GM10266 (cell line): Measurements from ENCODE around the gene KSR2.

Experiments
- DNase-seq: peaks from one replicate; pipeline ENCODE4 v3.0.0; 2012; ENCODE audit errors: extremely low spot score
- CTCF ChIP-seq: IDR thresholded peaks from 2 replicates; pipeline ENCODE4 v1.5.1; 2012; ENCODE audit warnings: mild to moderate bottlenecking, low read depth; ENCODE audit not compliant: control insufficient read depth, insufficient read depth; ENCODE audit errors: missing control alignments

KSR2 gene

GRCh38 chr12:117968151-117968789, 520 bp downstream of the KSR2 start:
- DNase-seq = no peak
- TF ChIP-seq CTCF = no peak

GRCh38 chr12:117967512-117967911, 1.3 kb downstream of the KSR2 start:
- no peak for TF ChIP-seq CTCF
- DNase-seq = no peak

- no peak for DNase-seq
- TF ChIP-seq CTCF = no peak
These were observed 1.7 kb downstream of the KSR2 start for GRCh38 chr12:117967043-117967442.

- no peak for DNase-seq
These were observed 2.3 kb downstream of the KSR2 start for GRCh38 chr12:117966511-117966910.

GRCh38 chr12:117963836-117964235, 5.0 kb downstream of the KSR2 start:
- no peak for DNase-seq
- TF ChIP-seq CTCF = no peak

More at GRCh38 chr12:117966511-117966910, 2.3 kb downstream of the KSR2 start:
- TF ChIP-seq CTCF = no peak

- TF ChIP-seq CTCF = no peak
- no peak for DNase-seq
These were observed 31.9 kb downstream of the KSR2 start for GRCh38 chr12:117936722-117937484.

GRCh38 chr12:117933545-117933944, 35.2 kb downstream of the KSR2 start:
- TF ChIP-seq CTCF = no peak
- DNase-seq = no peak
